Keratinocyte (primary cell): Measurements from ENCODE around the gene USH2A.

ENCODE experiments used
- EZH2 ChIP-seq: IDR thresholded peaks from one replicate; pipeline ENCODE4 v1.6.1; 2012; ENCODE audit warnings: inconsistent platforms, mild to moderate bottlenecking, low read length, moderate library complexity
- TF ChIP-seq, protein P1 (sequence below), 3 experiments: IDR thresholded peaks in 1 of 3; conservative IDR thresholded peaks in 1 of 3; optimal IDR thresholded peaks in 1 of 3; 2 replicates in 2 of 3; 3 replicates in 1 of 3; pipeline versions ENCODE3 to v1.5.1; 2011; ENCODE audit warnings: low read length in 3 of 3, mild to moderate bottlenecking in 3 of 3, moderate library complexity in 2 of 3, control low read depth in 1 of 3, inconsistent platforms in 1 of 3; ENCODE audit not compliant: insufficient read depth in 2 of 3; ENCODE audit errors: extremely low read depth in 1 of 3

DNA sequence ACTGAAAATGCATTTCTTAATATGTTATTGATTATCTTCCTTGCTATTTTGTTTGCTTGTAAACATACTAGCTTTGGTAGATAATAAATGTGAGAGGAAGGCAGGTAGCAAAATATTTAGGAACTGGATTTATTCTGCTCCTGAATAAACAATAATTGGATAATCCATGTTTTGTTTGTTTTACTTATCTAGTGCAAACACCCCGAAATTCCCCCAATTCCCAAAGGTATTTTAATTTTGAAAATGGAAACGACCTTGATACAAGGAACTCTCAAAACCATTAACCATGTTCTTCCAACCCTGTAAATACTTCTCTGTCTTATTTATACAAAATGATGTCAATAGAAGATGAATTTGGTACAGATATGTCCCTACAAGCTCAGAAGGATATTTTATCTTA is 3.0 kb downstream of the USH2A start:
- TF ChIP-seq, protein P1, sequence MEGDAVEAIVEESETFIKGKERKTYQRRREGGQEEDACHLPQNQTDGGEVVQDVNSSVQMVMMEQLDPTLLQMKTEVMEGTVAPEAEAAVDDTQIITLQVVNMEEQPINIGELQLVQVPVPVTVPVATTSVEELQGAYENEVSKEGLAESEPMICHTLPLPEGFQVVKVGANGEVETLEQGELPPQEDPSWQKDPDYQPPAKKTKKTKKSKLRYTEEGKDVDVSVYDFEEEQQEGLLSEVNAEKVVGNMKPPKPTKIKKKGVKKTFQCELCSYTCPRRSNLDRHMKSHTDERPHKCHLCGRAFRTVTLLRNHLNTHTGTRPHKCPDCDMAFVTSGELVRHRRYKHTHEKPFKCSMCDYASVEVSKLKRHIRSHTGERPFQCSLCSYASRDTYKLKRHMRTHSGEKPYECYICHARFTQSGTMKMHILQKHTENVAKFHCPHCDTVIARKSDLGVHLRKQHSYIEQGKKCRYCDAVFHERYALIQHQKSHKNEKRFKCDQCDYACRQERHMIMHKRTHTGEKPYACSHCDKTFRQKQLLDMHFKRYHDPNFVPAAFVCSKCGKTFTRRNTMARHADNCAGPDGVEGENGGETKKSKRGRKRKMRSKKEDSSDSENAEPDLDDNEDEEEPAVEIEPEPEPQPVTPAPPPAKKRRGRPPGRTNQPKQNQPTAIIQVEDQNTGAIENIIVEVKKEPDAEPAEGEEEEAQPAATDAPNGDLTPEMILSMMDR (optimal IDR thresholded peaks at IDR 0.05 in 1 of 3, IDR thresholded peaks at IDR 0.05 in 1 of 3, conservative IDR thresholded peaks at IDR 0.05 in 1 of 3; ENCODE audit: extremely low read depth in 1 of 3, insufficient read depth in 2 of 3, low read length in 3 of 3) = no peak
- TF ChIP-seq EZH2 = no peak
